EH (cell line): ENCODE data around the gene DENND1A.

Experiments
- DNase-seq: peaks from one replicate; pipeline ENCODE4 v3.0.0-alpha.2; 2015; ENCODE audit warnings: low read depth

DENND1A gene

DNA sequence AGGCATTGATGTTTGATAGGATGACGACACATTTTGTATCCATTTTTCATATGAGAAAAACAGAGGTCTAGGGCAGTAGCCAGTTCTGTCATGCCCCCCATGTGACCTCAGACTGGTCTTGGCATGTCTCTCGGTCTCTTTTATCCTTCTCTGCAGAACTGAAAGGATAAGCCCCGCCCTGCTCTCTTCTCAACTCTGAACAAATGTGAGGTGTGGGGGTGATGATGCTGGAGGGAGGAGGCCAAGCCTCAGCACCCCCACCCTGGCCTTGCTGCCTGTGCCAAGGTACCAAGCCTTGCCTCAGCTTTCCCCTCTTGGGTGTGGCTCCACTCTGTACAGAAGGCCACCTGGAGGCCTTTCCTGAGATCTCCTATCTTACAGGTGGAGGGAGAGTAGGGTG lies 593.5 kb downstream of the DENND1A start:
- DNase-seq, result no peak

DNA sequence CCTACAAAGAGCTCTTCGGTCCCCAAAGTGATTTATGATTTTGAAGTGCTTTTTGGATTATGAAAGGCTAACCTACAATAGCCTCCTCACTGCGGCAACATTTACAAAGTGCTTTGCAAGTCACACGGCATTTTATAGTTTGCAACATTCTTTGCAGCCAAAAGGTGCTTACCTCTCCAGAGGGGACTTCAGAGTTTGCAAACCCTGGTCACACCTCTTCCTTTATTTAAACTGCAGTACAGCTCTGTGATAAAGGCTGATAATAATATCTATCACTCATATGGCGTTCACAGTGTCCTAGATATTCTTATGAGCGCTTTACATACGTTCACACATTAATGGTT lies 594.0 kb downstream of the DENND1A start:
- no peak for DNase-seq

DNA sequence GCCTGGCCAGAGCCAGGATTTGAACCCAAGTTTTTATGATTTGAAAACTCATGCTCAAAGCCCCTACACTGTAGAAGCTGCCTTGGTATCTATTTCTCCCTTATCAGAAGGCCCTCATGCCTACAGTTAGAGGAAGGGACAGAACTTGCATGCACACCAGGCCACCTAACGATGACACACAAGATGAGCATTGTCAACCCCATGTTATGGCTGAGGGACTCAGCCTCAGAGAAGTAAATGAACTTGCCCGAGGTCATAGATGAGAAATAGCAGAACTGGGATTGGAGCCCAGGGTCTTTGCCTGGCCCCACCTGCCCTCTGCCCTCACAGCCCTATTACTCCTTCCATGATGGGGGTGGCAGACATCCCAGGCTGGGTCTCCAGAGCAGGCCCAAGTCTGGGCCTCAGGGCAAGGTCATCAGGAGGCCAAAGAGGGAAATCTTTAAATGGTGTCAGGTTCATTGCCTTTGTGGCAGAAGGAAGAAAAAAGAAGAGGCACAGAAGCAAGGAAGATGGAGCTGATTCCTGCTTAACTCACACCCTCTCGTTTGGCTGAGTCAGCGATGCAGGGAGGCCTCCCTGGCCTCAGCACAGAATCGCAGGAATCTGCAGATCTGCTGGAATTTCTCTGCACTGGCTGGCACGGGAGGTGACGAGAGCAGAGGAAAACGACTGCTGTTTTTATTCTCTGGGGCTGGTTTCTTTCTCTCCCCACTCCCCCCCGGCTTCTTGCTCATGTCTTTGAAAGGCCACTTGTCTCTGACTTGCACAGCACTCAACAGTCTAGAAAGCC lies 594.5 kb downstream of the DENND1A start:
- DNase-seq, result peak; percentile 78

DNA sequence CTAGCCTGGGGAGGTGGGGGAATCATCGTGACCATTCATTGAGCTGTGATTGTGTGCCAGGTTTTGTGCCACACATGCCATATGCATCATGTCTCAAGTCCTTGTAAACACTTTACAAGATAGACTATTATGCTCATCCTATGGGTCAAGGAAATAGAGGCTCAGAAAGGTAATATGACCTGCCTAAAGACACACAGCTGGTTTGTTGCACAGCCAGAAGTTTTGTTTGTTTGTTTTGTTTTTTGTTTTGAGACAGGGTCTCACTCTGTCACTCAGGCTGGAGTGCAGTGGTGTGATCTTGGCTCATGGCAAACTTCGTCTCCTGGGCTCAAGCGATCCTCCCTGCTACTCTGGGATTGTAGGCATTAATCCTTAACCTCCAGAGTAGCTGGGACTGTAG lies 595.3 kb downstream of the DENND1A start:
- no peak for DNase-seq

DNA sequence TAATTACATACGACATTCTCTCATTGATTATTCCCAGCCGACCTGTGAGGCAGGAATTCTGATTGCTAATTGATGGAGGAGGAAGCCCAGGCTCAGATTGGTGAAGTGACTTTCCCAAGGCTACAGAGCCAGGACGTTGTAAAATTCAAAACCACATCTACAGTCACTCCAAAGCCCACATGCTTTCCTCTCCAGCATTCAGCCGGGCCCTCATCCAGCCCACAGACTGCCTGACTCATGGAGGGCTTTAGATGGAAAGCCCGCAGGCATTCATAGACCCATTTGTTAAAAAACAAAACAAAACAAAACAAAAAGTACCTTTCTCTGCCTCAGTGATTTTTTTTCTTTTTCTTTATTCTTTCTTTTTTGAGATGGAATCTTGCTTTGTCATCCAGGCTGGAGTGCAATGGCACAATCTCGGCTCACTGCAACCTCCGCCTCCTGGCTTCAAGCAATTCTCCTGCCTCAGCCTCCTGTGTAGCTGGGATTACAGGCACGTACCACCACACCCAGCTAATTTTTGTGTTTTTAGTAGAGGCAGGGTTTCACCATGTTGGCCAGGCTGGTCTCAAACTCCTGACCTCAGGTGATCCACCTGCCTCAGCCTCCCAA lies 596.8 kb downstream of the DENND1A start:
- DNase-seq, result peak; percentile 80

DNA sequence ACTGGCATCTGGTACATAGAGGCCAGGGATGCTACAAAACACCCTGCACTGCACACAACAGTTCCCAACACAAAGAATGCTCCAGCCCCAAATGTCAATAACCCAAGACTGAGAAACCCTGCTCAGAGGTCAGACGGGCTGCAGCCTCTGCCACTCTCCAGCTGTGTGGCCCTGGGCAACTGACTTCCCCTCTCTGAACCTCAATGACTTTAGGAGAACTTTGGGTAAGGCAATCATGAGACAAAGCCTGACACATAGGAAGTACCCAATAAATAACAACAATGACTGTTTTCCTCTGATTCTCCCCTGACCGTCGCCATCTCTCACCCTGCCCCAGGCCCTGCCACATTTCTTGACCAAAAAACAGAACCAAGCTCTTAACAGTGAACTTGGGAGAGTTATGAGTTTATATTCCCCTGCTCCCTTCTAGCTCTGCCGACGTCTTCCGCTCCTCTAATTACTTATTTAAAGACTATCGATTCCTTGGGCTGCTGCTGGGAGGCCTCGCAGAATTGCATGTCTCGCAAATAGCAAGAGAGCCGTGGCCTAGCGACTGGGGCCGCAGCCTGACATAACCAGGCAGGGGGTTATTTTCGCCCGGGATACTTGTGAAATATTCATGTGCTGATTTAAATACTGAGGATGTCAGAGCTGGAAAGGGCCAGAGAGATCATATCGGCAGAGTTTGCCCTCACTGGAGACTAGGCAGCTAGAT lies 598.4 kb downstream of the DENND1A start:
- no peak for DNase-seq
